GM18858 (cell line): ENCODE data around the gene RABL6.
A peak's percentile ranks its signal among the peaks of the same experiment; 100 is the strongest.
"Not testable (repeated sequence)": the region's sequence is repeated elsewhere in the genome, so short reads cannot be mapped to it uniquely, and the experiment has no call there.

ENCODE experiments used
- ATAC-seq: cut with Tn5 transposase; IDR thresholded peaks from one replicate; pipeline ENCODE4 v1.9.1; 2021; ENCODE audit not compliant: unreplicated experiment

RABL6 gene, protein sequence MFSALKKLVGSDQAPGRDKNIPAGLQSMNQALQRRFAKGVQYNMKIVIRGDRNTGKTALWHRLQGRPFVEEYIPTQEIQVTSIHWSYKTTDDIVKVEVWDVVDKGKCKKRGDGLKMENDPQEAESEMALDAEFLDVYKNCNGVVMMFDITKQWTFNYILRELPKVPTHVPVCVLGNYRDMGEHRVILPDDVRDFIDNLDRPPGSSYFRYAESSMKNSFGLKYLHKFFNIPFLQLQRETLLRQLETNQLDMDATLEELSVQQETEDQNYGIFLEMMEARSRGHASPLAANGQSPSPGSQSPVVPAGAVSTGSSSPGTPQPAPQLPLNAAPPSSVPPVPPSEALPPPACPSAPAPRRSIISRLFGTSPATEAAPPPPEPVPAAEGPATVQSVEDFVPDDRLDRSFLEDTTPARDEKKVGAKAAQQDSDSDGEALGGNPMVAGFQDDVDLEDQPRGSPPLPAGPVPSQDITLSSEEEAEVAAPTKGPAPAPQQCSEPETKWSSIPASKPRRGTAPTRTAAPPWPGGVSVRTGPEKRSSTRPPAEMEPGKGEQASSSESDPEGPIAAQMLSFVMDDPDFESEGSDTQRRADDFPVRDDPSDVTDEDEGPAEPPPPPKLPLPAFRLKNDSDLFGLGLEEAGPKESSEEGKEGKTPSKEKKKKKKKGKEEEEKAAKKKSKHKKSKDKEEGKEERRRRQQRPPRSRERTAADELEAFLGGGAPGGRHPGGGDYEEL

DNA sequence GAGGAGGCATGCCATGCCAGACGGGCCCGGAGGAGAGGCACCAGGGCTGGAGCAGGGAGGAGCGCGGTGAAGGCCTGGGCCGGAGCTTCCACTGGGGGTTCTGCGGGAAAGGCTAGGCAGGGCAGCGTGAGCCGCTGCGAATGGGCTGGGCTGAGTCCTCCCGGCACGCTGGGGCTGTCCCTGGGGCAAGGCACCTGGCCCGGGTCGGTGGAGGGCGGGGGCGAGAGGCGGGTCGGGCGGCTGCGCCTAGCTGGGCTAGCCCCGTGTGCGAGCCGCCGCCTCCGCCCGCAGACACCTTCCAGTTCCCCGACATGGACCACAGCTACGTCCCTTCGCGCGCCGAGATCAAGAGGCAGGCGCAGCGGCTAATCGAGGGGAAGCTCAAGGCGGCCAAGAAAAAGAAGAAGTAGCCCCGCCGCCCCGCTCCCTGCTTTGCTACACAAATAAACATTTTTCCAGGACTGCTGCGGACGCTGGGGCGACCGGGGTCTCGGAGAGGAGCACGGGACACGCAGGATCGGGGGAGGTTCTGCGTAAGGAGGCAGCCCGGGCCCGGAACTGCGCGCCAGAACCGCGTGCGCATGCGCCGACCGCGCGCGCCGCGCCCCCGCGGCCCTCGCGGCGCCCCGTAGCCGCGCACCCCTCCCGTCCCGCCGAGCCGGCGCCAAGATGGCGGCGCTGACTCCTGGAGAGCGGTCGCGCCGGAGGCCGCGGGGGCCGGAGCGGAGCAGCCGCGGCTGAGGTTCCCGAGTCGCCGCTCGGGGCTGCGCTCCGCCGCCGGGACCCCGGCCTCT is at the start of gene RABL6:
Gene RABL6, plus strand, starts transcription at position 668 of the 794 bp plus-strand sequence. CDS start 249 bp downstream, outside the sequence.
- no peak for ATAC-seq

DNA sequence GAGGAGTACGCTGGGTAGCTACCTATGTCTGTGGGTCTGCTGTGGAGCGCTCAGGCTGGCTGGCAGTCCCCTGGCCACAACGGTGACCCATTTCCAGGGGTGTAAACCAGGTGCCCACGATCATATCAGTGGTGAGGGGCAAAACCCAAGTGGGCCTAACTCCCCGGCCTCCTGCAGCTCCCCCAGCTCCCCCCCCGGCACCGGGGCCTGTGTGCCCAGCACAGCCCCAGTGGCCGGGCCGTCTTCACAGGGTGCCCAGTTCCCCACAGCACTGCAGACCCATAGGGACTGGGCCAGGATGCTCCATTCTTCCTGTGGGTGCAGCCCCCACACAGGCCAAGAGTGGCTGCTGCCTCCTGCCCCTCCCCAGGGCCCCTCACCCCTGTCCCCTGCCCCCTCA is 48.7 kb upstream of the RABL6 start:
- ATAC-seq = no peak

DNA sequence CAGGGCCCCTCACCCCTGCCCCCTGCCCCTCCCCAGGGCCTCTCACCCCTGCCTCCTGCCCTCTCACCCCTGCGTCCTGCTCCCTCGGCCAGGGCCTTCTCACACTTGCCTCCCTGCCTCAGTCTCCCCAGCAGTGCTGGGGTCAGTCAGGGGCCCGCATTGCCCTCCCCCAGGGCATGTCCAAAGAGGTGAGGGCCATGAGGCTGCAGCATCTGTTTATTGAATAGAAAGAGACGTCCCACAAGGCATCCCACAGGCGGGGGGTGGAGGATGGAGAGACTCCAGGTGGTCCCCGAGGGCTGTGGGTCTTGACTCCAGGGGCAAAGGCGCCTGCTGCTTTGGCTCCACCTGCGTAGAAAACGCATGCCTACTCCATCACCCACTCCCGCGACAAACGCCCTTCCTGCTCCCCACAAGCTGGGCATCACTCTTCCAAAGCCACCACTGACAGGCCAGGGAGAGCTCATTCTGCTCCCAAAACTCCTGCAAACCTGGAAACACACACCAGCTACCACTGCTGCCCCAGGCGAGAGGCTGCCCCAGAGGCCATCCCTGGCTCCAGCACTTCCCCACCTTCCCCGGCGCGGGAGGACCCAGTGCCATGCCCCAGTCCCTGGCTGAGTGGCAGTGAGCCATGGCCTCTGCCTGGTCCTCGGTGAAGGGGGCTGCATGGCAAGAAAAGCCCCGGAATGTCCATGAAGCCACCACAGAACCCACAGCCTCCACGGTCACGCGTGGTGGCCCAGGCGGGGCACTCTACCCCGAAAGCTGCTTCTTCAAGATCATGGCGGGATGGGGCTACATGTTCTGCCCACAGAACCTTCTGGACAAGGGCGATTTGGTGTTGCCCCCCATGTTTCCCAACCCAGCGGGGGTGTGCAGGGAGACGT is 48.1 kb upstream of the RABL6 start:
- no peak for ATAC-seq

DNA sequence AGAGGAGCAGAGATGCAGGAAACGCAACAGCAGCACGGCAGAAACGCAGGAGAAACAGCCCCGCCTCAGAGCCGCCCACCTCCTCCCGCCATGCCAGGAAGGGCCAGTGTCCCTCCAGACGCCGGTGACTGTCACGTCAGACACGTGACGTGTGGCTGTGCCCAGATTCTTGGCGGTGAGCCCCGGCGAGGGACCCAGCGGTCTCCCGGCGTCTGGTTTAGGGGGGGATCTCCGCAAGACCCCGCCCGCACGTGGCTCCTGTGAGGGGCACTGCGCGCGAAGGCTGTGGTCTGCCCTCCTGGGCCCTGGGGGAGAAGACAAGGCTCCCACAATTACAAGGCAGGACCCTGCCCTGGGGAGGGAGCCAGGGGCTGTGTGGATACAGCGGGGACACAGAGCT is 47.3 kb upstream of the RABL6 start:
- ATAC-seq = no peak

DNA sequence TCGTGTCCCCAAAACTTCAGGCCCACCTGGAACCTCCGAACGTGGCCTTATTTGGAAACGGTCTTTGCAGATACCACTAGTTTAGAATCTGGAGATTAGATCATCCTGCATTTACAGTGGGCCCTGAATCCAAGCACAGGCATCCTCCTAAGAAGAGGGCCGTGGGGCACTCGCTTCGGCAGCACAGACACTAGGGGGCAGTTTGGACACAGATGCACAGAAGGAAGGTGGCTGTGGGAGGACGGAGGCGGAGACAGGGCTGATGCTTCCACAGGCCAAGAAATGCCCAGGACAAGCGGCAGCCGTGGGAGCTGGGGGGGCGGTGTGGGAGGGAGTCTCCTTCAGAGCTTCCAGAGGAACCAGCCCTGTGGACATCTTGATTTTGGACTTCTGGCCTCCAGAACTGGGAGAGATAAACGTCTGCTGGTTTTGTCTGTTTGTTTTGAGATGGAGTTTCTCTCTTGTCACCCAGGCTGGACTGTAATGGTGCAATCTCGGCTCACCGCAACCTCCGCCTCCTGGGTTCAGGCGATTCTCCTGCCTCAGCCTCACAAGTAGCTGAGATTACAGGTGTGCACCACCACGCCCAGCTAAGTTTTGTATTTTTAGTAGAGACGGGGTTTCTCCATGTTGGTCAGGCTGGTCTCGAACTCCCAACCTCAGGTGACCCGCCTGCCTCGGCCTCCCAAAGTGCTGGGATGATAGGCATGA is 46.8 kb upstream of the RABL6 start:
- not testable (repeated sequence) for ATAC-seq

DNA sequence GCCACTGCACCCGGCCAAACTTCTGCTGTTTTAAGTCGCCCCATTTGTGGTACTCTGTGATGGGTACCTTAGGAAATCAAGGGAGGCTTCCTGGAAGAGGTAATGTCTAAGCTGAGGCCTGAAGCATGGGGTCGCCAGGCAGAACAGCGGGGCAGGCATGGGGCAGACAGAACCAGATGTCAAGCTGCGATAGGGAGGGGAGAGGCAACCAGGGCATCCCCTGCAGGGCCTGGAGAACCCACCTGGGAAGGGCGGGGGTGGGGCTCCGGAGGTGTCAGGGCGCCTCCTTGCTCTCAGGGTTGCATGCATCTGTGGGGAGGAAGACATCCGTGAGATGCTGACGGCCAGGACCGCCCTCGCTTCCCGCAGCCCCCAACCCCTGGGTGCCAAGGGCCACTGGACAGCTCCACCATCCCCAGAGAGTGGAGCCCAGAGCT is 46.2 kb upstream of the RABL6 start:
- ATAC-seq = no peak

DNA sequence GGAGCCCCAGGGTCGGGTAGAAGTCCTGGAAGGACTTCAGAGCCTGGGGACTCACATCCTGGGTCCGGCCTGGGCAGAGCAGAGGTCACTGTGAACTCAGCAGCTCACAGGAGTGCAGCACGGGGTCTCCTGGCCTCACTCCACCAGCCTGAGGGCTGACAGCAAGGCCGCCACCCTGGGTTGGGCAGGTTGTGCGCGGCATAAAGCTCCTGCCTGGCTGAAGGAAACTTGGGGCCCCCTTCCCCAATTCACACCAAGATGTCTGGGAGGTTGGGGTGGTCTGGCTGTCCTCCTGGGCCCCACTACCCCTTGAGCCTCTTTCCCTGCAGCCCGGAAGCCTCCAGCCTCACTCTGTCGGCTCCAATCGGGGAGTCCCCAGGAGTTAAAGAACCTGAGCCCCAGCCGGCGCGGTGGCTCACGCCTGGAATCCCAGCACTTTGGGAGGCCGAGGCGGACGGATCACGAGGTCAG is 45.5 kb upstream of the RABL6 start:
- no peak for ATAC-seq

DNA sequence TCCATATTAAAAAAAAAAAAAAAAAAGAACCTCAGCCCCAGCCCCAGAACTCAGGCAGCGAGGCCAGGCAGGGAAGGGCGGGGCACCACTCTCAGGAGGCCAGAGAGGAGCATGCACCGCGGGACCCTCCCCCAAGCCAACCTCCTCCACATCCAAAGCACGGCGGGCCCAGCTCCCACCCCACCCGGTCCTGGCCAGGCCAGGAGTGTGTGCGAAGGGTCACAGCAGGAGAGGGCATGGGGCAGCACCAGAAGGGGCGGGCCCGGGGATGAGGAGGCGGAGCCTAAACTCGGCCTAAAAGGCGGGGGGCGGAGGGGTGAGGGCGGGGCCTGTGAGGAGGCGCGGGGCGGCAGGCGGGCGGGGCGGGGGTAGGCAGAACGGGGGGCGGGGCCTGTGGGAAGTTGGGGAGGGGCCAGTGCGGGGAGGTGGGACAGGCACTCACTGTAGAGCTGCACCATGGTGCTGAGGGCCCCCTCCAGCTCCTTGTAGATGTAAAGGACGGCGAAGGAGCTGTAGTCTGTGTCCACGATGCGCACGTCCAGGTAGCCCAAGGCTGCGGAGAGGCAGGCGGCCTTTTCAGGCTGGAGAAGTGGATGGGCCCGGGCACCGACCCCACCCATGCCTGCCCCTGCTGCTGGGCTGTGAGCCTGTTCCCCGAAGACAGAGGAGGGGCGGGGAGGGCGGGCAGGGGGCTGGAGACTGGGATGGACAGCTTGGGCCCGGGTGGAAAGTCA is 44.7 kb upstream of the RABL6 start:
- no peak for ATAC-seq

DNA sequence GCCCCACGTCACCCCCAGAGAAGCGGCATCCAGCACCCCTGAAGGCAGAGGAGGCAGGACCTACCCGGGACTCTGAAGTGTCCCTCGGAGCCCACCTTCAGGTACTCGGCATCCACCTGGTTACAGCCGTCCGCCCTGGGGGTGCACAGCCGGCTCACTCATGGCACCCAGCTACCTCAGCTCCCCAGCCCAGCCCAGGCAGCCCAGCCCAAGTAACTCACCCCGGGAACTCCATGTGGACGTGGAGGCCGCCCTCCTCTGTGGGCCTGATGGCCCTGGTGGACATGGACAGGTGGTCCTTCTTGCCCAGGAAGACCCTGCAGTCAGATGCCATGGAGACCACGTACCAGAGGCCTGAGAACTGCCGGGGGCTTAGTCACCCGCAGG is 44.1 kb upstream of the RABL6 start:
- no peak for ATAC-seq

DNA sequence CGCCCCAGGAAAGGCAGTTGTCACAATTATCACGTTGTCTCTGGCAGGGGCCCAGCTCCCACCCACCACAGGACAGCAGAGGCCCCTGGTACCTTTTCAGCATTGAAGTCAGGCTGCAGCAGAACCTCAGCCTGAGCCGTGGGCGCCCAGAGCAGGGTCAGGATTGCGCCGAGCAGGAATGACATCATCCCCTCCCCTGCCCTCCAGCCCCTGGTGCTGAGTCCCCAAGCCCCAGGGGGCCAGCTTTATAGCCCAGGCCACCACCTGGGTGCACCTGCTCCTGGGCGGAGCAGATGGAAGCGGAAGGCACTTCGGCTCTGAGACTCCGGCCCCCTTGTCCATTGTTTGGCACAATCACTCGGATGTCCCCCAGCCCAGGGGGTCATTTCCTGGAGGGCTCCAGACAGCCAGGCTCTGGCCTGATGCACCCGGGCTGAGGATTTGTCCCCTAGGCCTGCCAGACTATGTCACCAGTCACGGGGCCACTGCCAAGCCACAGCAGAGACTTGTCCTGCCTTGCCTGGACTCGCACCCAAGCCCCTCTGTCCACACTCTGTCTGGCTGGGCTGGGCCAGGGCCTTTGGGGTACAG is 43.4 kb upstream of the RABL6 start, which contains the start of gene LCN15:
Gene LCN15, minus strand, starts transcription at position 218 of the 591 bp plus-strand sequence. Its CDS starts 30 bp downstream, at position 188.
- no peak for ATAC-seq

DNA sequence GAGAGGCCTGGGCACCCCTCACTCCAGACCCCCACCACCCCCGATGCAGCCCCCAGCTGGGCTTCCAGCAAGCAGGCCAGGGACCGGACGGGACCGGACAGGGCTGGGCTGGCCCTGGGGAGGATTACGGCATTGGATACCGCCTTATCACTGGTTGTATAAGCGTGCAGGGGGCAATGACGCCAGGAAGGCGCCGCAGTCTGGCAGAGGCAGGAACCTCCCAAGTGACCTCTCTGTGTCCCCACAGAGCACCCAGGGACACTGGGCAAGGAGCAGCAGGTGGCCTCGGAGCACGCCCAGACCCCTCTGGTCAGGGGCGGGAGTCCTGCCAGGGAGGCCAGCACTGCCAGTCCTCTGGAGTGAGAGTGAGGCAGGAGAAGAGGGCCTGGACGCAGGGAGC is 42.7 kb upstream of the RABL6 start:
- no peak for ATAC-seq

DNA sequence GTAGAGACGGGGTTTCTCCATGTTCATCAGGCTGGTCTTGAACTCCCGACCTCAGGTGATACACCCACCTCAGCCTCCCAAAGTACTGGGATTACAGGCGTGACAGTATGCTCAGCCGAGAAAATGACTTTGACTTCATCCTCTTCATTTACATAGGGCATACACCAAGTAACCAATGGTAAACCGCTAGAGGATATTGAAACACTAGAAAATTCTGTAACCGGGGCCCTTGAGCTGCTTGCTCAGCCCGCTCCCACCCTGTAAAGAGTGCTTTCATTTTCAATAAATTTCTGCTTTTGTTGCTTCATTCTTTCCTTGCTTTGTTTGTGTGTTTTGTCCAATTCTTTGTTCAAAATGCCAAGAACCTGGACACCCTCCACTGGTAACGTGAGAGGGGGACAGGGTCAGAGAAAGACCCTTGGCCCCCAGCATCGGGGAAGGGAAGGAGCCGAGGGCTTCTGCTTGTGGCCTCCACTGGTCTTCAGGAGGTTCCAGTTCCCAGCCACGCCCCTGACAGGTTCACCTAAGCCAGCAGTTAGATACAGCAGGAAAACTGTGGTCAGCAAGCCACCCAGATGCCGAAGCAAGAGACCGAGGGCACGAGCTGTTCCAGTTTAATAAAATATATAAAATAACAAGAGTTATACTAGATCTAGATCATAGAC is 41.9 kb upstream of the RABL6 start:
- peak; percentile 43 for ATAC-seq

DNA sequence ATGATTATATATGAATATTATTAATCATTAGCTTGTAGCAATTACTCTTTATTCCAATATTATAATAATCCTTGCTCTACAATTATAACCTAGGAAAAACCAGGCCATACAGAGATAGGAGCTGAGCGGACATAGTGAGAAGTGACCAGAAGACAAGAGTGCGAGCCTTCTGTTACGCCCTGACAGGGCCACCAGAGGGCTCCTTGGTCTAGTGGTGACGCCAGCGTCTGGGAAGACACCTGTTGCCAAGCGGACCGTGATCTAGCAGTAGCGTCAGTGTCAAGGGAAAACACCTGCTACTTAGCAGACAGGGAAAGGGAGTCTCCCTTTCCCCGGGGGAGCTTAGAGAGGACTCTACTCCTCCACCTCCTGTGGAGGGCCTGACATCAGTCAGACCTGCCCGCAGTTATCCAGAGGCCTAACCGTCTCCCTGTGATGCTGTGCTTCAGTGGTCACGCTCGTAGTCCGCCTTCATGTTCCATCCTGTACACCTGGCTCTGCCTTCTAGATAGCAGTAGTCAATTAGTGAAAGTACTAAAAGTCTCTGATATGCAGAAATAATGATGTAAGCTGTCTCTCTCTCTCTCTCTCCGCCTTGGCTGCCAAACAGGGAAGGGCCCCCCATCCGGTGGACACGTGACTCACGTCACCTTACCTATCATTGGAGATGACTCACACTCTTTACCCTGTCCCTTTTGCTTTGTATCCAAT is 41.2 kb upstream of the RABL6 start:
- not testable (repeated sequence) for ATAC-seq

DNA sequence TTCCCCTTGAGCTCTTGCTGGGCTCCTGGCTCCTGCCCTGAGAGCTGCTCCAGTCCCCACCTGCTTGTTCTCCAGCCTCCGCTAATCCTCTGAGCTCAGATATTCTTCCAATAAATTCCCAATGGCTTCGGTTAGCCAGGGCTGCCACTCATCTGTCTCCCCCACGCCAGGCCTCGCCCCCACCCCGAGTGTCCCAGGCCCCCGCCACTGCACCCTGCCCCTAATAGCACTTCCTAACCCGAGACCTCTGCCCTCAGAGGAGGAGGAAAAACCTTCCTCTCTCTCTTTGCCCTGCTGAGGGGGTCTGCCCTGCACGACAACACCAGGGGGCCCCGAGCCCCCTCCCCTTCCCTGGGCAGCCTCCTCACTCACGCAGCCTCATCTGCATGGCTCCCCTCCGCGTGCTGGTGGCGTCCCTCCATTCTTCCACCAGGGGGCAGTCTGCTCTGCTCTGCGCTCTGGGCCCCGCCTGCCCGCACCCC is 38.0 kb upstream of the RABL6 start:
- ATAC-seq = no peak

DNA sequence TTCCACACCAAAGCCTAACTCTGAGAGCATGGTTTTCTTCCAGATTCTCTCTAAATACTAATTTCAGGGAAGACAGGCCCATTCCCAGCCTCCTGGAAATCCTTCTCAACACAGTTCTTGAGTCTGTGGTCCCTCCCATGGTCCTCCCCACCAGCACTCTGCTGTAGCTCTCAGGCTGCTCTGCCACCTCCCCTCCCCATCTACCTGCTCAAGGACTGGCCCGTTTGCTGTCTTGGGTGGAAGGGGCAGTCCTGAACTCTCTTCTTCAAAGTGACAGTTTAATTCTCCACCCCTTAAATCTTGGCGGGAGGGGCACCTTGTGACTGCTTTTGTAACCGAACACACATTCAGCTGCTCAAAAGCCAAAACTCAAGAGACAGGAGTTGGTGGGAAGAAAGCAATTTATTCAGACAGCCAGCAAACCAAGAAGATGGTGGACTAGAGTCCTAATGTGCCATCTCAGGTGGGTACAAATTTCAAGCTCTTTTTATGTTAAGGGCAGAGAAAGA is 35.8 kb upstream of the RABL6 start:
- ATAC-seq = no peak

DNA sequence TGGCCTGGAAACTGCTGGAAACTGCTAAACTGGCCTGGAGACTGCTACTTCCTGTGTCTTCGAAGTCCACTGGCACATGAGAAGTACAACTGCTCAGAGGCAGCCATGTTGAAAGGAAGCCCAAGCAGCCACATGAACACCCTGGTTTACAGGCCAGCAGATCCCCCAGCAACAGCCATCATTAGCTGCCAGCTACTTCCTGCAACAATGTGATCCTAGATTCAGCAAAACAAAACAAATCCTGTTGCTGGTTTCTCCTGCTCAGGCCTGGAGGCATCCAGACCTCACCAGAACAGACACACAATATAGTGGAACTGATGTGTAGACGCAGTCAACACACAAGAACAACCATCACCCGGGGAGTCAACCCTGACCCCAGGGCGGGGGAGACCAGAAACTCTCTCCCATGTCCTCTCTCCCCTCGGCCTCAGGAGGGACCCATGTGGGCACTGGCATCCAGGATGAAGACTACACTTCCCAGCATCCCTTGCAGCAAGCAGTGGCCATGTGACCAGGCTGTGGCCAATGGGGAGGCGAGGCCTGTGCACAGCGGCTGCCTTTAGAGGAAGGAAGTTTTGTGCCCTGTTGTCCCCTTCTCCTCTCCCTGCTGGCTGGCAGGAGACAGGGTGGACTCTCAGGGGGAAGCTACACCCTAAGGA is 34.2 kb upstream of the RABL6 start:
- no peak for ATAC-seq
